HCT116 (cell line): ENCODE data around the gene UTS2B. TPM values are rescaled to one million over a fixed set of nuclear protein-coding genes. Genes with fewer than 3 reads are reported as not detected.
A peak's percentile ranks its signal among the peaks of the same experiment; 100 is the strongest.
"Not testable (repeated sequence)": the region's sequence is repeated elsewhere in the genome, so short reads cannot be mapped to it uniquely, and the experiment has no call there.

ENCODE experiments used
- ATAC-seq: fragments of 200-7000 bp; cut with Tn5 transposase; 2 replicates; pipeline ENCODE4 v1.9.1; 2020; ENCODE audit warnings: mild to moderate bottlenecking, moderate library complexity
- BruUV-seq: library from RNA; stranded (reverse); fragments of 400-500 nt; replicated peaks from 2 replicates; lab custom pipeline; 2021; lab: Mats Ljungman, UMichigan
- CTCF ChIA-PET: fragments of 300-600 bp; sonication (Branson Sonifier 250); formaldehyde crosslinking; loops from one replicate; lab custom pipeline; 2021; ENCODE audit warnings: antibody characterized with exemption; lab: Charles Lee
- POLR2A ChIA-PET: fragments of 300-600, 350-600 bp; sonication (Branson Sonifier 250); formaldehyde crosslinking; loops from one replicate; lab custom pipeline; 2021; ENCODE audit warnings: antibody characterized with exemption; lab: Charles Lee
- RAD21 ChIA-PET, 2 experiments: fragments of 300-600 bp; sonication (Branson Sonifier 250); formaldehyde crosslinking; loops; one replicate each; lab custom pipeline; 2023; ENCODE audit warnings: low total read pairs in 2 of 2; ENCODE audit not compliant: uncharacterized antibody in 2 of 2, unreplicated experiment in 2 of 2, low non-redundant PET in 1 of 2; lab: Charles Lee
- DNase-seq: peaks from one replicate; pipeline ENCODE4 v3.0.0-alpha.2; 2010; ENCODE audit warnings: low read depth, low spot score
- H2AFZ ChIP-seq: fragments of 200-600 bp; shearing (Covaris generic), sonication (generic); 2 replicates; pipeline ENCODE4 v1.6.1; 2017; ENCODE audit warnings: low read depth, mixed run types, mixed read lengths, antibody characterized with exemption, low read length; ENCODE audit not compliant: poor library complexity, severe bottlenecking
- H3K27ac ChIP-seq: 2 replicates; pipeline ENCODE4 v1.5.1; 2012; ENCODE audit warnings: low read depth, low read length
- H3K27me3 ChIP-seq: fragments of 200-600 bp; sonication (generic); 2 replicates; pipeline ENCODE4 v1.6.1; 2016; ENCODE audit warnings: mixed run types, low read length, mixed read lengths; ENCODE audit not compliant: insufficient read depth
- H3K36me3 ChIP-seq, 2 experiments: fragments of 200-500 bp in 1 of 2; fragments of 200-600 bp in 1 of 2; sonication (Bioruptor generic) in 1 of 2; sonication (generic) in 1 of 2; 2 replicates each; pipeline versions ENCODE4 v1.5.1 to v1.6.1; 2014 to 2016; ENCODE audit warnings: low read length in 2 of 2, inconsistent platforms in 1 of 2, mixed read lengths in 1 of 2, mixed run types in 1 of 2; ENCODE audit not compliant: insufficient read depth in 2 of 2, control insufficient read depth in 1 of 2
- H3K4me1 ChIP-seq, 2 experiments: fragments of 200-600 bp in 1 of 2; sonication (generic) in 1 of 2; 2 replicates each; pipeline versions ENCODE4 v1.5.1 to v1.6.1; 2012 to 2017; ENCODE audit warnings: low read length in 2 of 2, inconsistent platforms in 1 of 2, mild to moderate bottlenecking in 1 of 2, mixed read lengths in 1 of 2, mixed run types in 1 of 2, moderate library complexity in 1 of 2; ENCODE audit not compliant: insufficient read depth in 2 of 2, control insufficient read depth in 1 of 2
- H3K4me2 ChIP-seq: fragments of 200-600 bp; sonication (generic); 2 replicates; pipeline ENCODE4 v1.6.1; 2017; ENCODE audit warnings: mixed run types, low read length, mixed read lengths
- H3K4me3 ChIP-seq, 2 experiments: fragments of 200-600 bp in 1 of 2; sonication (generic) in 1 of 2; replicated peaks in 1 of 2; 2 replicates each; pipeline ENCODE4 v1.5.1; 2011 to 2016; ENCODE audit warnings: low read length in 2 of 2, control low read depth in 1 of 2, low read depth in 1 of 2, mild to moderate bottlenecking in 1 of 2, mixed read lengths in 1 of 2, mixed run types in 1 of 2
- H3K79me2 ChIP-seq: fragments of 200-600 bp; sonication (generic); 2 replicates; pipeline ENCODE4 v1.6.1; 2017; ENCODE audit warnings: mild to moderate bottlenecking, mixed run types, low read length, moderate library complexity, mixed read lengths; ENCODE audit not compliant: insufficient read depth
- H3K9ac ChIP-seq: fragments of 200-600 bp; sonication (generic); 2 replicates; pipeline ENCODE4 v1.6.1; 2016; ENCODE audit warnings: low read length, mixed read lengths
- H3K9me2 ChIP-seq: fragments of 200-600 bp; sonication (generic), shearing (Covaris generic); 2 replicates; pipeline ENCODE4 v1.6.1; 2017; ENCODE audit warnings: mixed run types, mild to moderate bottlenecking, moderate library complexity; ENCODE audit not compliant: insufficient read depth
- H3K9me3 ChIP-seq, 2 experiments: fragments of 200-500 bp in 1 of 2; fragments of 200-600 bp in 1 of 2; sonication (Bioruptor generic) in 1 of 2; sonication (generic) in 1 of 2; 2 replicates each; pipeline ENCODE4 v1.6.1; 2014 to 2017; ENCODE audit warnings: low read length in 2 of 2, mixed read lengths in 2 of 2, inconsistent platforms in 1 of 2, low read depth in 1 of 2, mild to moderate bottlenecking in 1 of 2, mixed run types in 1 of 2, moderate library complexity in 1 of 2; ENCODE audit not compliant: control insufficient read depth in 1 of 2, insufficient read depth in 1 of 2
- H4K20me1 ChIP-seq: fragments of 200-600 bp; sonication (generic), shearing (Covaris generic); 2 replicates; pipeline ENCODE4 v1.6.1; 2017; ENCODE audit warnings: mixed run types, mild to moderate bottlenecking, moderate library complexity; ENCODE audit not compliant: insufficient read depth
- EGR1 ChIP-seq: IDR thresholded peaks from 2 replicates; pipeline ENCODE4 v1.6.1; 2012; ENCODE audit warnings: low read depth
- EZH2 ChIP-seq: fragments of 200-600 bp; sonication (generic); IDR thresholded peaks from 2 replicates; pipeline ENCODE4 v1.6.1; 2017; ENCODE audit warnings: antibody characterized with exemption, mixed run types
- FOSL1 ChIP-seq: IDR thresholded peaks from 2 replicates; pipeline ENCODE4 v1.6.1; 2012; ENCODE audit warnings: low read depth
- POLR2AphosphoS5 ChIP-seq: IDR thresholded peaks from 2 replicates; pipeline ENCODE4 v1.6.1; 2011; ENCODE audit warnings: mild to moderate bottlenecking, low read depth, low read length, moderate library complexity
- RAD21 ChIP-seq: IDR thresholded peaks from 2 replicates; pipeline ENCODE4 v1.6.1; 2012; ENCODE audit warnings: low read depth, mild to moderate bottlenecking
- SIN3A ChIP-seq: IDR thresholded peaks from 2 replicates; pipeline ENCODE4 v1.6.1; 2012; ENCODE audit warnings: low read depth
- TCF7L2 ChIP-seq: IDR thresholded peaks from 2 replicates; pipeline ENCODE4 v1.7.0; 2011; ENCODE audit warnings: borderline replicate concordance, inconsistent platforms; ENCODE audit not compliant: insufficient read depth, insufficient read length; ENCODE audit errors: extremely low read depth
- YY1 ChIP-seq: IDR thresholded peaks from 2 replicates; pipeline ENCODE4 v1.6.1; 2011; ENCODE audit warnings: low read length, low read depth, moderate library complexity, mild to moderate bottlenecking; ENCODE audit not compliant: insufficient replicate concordance; ENCODE audit errors: extremely low read depth
- ZFX ChIP-seq: fragments of 450-650 bp; IDR thresholded peaks from 2 replicates; pipeline ENCODE4 v1.6.1; 2017
- ZNF274 ChIP-seq: fragments of 200-500 bp; sonication (Bioruptor generic); IDR thresholded peaks from 2 replicates; pipeline ENCODE4 v1.6.1; 2014; ENCODE audit warnings: mild to moderate bottlenecking, low read depth, low read length, inconsistent platforms
- intact Hi-C: fragments of 100-400 bp; cut with micrococcal nuclease; formaldehyde crosslinking; loops from 2 replicates; pipeline ENCODE4 v1.10.0; 2022
- total RNA-seq: library from RNA; stranded (reverse); gene quantifications from one replicate; pipeline ENCODE4 v1.2.1, GENCODE V29; 2021; ENCODE audit not compliant: unreplicated experiment
- TF ChIP-seq, protein P1 (sequence below): IDR thresholded peaks from 2 replicates; pipeline ENCODE4 v1.6.1; 2011; ENCODE audit warnings: mild to moderate bottlenecking, low read length, moderate library complexity; ENCODE audit not compliant: insufficient replicate concordance; ENCODE audit errors: extremely low read depth
- TF ChIP-seq, protein P2 (sequence below), 3 experiments: fragments of 200-600 bp in 1 of 3; sonication (generic) in 1 of 3; IDR thresholded peaks in 2 of 3; conservative IDR thresholded peaks in 1 of 3; 2 replicates each; pipeline ENCODE4 v1.5.1; 2012 to 2017; ENCODE audit warnings: low read depth in 2 of 3, low read length in 2 of 3, antibody characterized with exemption in 1 of 3, borderline replicate concordance in 1 of 3, control low read depth in 1 of 3, mild to moderate bottlenecking in 1 of 3, mixed read lengths in 1 of 3, mixed run types in 1 of 3, moderate library complexity in 1 of 3; ENCODE audit not compliant: insufficient read depth in 1 of 3
- TF ChIP-seq, protein P3 (sequence below): IDR thresholded peaks from 2 replicates; pipeline ENCODE4 v1.6.1; 2012
- TF ChIP-seq, protein P4 (sequence below): IDR thresholded peaks from 2 replicates; pipeline ENCODE4 v1.6.1; 2012

The UTS2B gene
- total RNA-seq, 1 experiment from 2014 or later, result 0.59 TPM

DNA sequence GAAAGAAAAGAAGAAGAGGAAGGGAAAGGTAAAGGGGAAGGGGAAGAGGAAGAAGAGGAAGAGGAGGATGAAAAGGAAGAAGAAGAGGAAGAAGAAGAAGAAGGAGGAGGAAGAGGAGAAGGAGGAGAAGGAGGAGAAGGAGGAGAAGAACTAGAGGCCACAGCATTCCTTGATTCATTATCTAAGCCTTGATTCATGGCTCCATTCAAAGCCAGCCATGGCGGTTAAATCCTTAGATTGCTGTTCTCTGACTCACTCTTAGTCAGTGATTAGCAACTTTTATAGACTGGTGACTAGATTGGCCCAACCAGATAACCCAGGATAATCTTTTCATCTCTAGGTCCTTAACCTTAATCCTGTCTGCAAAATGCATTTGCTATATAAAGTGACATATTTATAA is 83.7 kb downstream of the UTS2B start (continued):
- TF ChIP-seq, protein P1, sequence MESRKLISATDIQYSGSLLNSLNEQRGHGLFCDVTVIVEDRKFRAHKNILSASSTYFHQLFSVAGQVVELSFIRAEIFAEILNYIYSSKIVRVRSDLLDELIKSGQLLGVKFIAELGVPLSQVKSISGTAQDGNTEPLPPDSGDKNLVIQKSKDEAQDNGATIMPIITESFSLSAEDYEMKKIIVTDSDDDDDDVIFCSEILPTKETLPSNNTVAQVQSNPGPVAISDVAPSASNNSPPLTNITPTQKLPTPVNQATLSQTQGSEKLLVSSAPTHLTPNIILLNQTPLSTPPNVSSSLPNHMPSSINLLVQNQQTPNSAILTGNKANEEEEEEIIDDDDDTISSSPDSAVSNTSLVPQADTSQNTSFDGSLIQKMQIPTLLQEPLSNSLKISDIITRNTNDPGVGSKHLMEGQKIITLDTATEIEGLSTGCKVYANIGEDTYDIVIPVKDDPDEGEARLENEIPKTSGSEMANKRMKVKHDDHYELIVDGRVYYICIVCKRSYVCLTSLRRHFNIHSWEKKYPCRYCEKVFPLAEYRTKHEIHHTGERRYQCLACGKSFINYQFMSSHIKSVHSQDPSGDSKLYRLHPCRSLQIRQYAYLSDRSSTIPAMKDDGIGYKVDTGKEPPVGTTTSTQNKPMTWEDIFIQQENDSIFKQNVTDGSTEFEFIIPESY, result peak; percentile 71
- TF ChIP-seq SIN3A (peak; percentile 81), RAD21 (peak; percentile 9; the same call in 1 of the 2 replicates), POLR2AphosphoS5 (peak; percentile 56; the same call in 1 of the 2 replicates), EGR1 (no peak), FOSL1 (peak; percentile 99), YY1 (peak; percentile 77), ZFX (no peak), EZH2 (no peak), TCF7L2 (peak; percentile 87), ZNF274 (no peak)
- TF ChIP-seq, protein P2, sequence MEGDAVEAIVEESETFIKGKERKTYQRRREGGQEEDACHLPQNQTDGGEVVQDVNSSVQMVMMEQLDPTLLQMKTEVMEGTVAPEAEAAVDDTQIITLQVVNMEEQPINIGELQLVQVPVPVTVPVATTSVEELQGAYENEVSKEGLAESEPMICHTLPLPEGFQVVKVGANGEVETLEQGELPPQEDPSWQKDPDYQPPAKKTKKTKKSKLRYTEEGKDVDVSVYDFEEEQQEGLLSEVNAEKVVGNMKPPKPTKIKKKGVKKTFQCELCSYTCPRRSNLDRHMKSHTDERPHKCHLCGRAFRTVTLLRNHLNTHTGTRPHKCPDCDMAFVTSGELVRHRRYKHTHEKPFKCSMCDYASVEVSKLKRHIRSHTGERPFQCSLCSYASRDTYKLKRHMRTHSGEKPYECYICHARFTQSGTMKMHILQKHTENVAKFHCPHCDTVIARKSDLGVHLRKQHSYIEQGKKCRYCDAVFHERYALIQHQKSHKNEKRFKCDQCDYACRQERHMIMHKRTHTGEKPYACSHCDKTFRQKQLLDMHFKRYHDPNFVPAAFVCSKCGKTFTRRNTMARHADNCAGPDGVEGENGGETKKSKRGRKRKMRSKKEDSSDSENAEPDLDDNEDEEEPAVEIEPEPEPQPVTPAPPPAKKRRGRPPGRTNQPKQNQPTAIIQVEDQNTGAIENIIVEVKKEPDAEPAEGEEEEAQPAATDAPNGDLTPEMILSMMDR (IDR thresholded peaks at IDR 0.05 in 2 of 3, conservative IDR thresholded peaks at IDR 0.05 in 1 of 3; ENCODE audit: borderline replicate concordance in 1 of 3, insufficient read depth in 1 of 3, low read depth in 2 of 3, low read length in 2 of 3), result no peak
- TF ChIP-seq, protein P3, sequence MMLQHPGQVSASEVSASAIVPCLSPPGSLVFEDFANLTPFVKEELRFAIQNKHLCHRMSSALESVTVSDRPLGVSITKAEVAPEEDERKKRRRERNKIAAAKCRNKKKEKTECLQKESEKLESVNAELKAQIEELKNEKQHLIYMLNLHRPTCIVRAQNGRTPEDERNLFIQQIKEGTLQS, result no peak
- TF ChIP-seq, protein P4, sequence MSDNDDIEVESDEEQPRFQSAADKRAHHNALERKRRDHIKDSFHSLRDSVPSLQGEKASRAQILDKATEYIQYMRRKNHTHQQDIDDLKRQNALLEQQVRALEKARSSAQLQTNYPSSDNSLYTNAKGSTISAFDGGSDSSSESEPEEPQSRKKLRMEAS, result peak; percentile 31; the same call in 1 of the 2 replicates
- TF ChIP-seq, all 23 proteins: peak for 13

DNA sequence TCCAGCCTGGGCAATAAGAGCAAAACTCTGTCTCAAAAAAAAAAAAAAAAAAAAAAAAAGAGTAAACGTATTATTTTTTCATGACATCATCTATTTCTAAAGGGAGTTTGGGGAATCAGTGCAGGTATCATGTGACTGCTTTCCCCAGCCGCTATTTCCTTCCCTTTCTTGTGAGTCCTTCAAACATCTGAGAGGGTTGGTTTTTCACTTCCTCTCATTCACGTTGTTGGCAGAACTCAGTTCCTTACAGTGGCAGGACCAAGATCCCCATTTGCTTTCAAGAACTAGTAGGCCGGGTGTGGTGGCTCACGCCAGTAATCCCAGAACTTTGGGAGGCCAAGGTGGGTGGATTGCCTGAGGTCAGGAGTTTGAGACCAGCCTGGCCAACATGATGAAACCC is 84.3 kb downstream of the UTS2B start:
- H3K36me3 ChIP-seq, H3K79me2 ChIP-seq, DNase-seq, H3K9me2 ChIP-seq, H3K9me3 ChIP-seq, H3K4me3 ChIP-seq, H2AFZ ChIP-seq, H3K27me3 ChIP-seq, H4K20me1 ChIP-seq, BruUV-seq, H3K27ac ChIP-seq, H3K9ac ChIP-seq, RAD21 ChIA-PET, POLR2A ChIA-PET: not testable (repeated sequence)
- peak; percentile 15; the same call in 1 of the 2 replicates for ATAC-seq
- CTCF ChIA-PET, result interaction anchor here (0.7 kb wide), 1 partner anchor 94 kb away, joined by 4 read pairs; no protein-coding TSS in a partner anchor
- intact Hi-C loops, result loop anchor here (5.0 to 10.0 kb wide), 2 partner anchors 86 to 1199 kb away; partner anchors contain the start of gene UTS2B
- Histone ChIP-seq H3K4me2 (peak overlapping the region; percentile 52; the same call in 1 of the 2 replicates), H3K4me1 (peaks cover 7 to 20% of the 10 kb centered on the region in 2 experiments)
